H1 (cell line): Measurements from ENCODE around the gene TM2D1. TPM values are rescaled to one million over a fixed set of nuclear protein-coding genes. Genes with fewer than 3 reads are reported as not detected.

Experiments used
- BRCA1 ChIP-seq: IDR thresholded peaks from 2 replicates; pipeline ENCODE4 v1.6.1; 2012; ENCODE audit warnings: low read depth, low read length, improper control_type of control experiment
- HDAC2 ChIP-seq, 2 experiments: fragments of 300-600 bp in 1 of 2; sonication (generic) in 1 of 2; IDR thresholded peaks; 2 replicates each; pipeline ENCODE4 v1.6.1; 2011 to 2012; ENCODE audit warnings: low read depth in 2 of 2, low read length in 2 of 2, mild to moderate bottlenecking in 2 of 2, moderate library complexity in 2 of 2, borderline replicate concordance in 1 of 2, inconsistent platforms in 1 of 2
- MAX ChIP-seq: IDR thresholded peaks from 2 replicates; pipeline ENCODE4 v1.6.1; 2012; ENCODE audit warnings: inconsistent platforms
- POLR2AphosphoS5 ChIP-seq: IDR thresholded peaks from 2 replicates; pipeline ENCODE4 v1.6.1; 2011; ENCODE audit warnings: low read depth, low read length
- SUZ12 ChIP-seq: fragments of 200-600 bp; sonication (generic); IDR thresholded peaks from 2 replicates; pipeline ENCODE4 v1.6.1; 2012; ENCODE audit warnings: mild to moderate bottlenecking, inconsistent platforms, low read length, moderate library complexity, mixed read lengths
- polyA plus RNA-seq, 7 experiments: library from polyadenylated mRNA; depleted of rRNA in 3 of 7; stranded (reverse) in 5 of 7; unstranded in 2 of 7; fragments of >200 nt in 5 of 7; fragments of 200-250 nt in 2 of 7; gene quantifications; 1 replicate in 5 of 7; 2 replicates in 1 of 7; 4 replicates in 1 of 7; pipeline versions ENCODE4 v1.2.1 to v1.2.3, GENCODE V29; 2011 to 2013; ENCODE audit warnings: missing spikeins in 2 of 7, mixed read lengths in 2 of 7
- total RNA-seq: library from RNA; stranded (reverse); fragmentation: NEBNext Ultra II Directional; extraction: Animal tissue kit (Norgen Biotek cat#: 25700); gene quantifications from 2 replicates; pipeline ENCODE4 v1.2.1, GENCODE V29; 2021

Gene TM2D1
- total and polyA plus RNA-seq, 2 of the 8 experiments (the other 6 are each of a cell fraction or from before 2014, with no cell fraction given): 17.7 to 20.5 TPM

GRCh38 chr1:61708953-61709907, 15.7 kb downstream of the TM2D1 start (continued):
- TF ChIP-seq MAX: no peak
- no peak for TF ChIP-seq SUZ12
- no peak for TF ChIP-seq BRCA1
- TF ChIP-seq HDAC2 (IDR thresholded peaks at IDR 0.05; ENCODE audit: borderline replicate concordance in 1 of 2, low read depth in 2 of 2, low read length in 2 of 2): no peak
- TF ChIP-seq POLR2AphosphoS5: no peak
- TF ChIP-seq, all 59 proteins: peak for 0
